Measurements from ENCODE around the gene MFAP4. TPM values are rescaled to one million over a fixed set of nuclear protein-coding genes. Genes with fewer than 3 reads are reported as not detected.

Gene MFAP4
- total and polyA plus RNA-seq, 9 of the 15 experiments (the other 6 are each of a cell fraction or from before 2014, with no cell fraction given), result 0.07 to 0.24 TPM; not detected in 7

- H3K36me3 ChIP-seq (ENCODE audit: control insufficient read depth, insufficient read depth, low read length), result no peaks in the 10 kb centered on the region
- no peaks in the 10 kb centered on the region for H3K9me3 ChIP-seq (replicated peaks; ENCODE audit: control insufficient read depth, insufficient read depth, low read depth, low read length)
- BruUV-seq (replicated peaks), result no TSS peak
- ChIA-PET POLR2A (no interaction called here), CTCF (ENCODE audit: low intra/inter-chr PET ratio) (no interaction called here)
- H3K27me3 ChIP-seq (ENCODE audit: control insufficient read depth in 2 of 2, insufficient read depth in 2 of 2, low read length in 2 of 2), result peaks cover under 1 to 12% of the 10 kb centered on the region in 2 experiments; a peak in 4 of 5 replicates
- no peak overlapping the region for H3K4me2 ChIP-seq (ENCODE audit: insufficient read depth, low read length)
- FAIRE-seq, result no peak
- intact Hi-C loops (cut with micrococcal nuclease), result no loop called here
- in situ Hi-C loops (cut with MboI), result no loop called here
- 0% methylated on average over 1 of the region's 1 CpG for WGBS (ENCODE audit: insufficient coverage, low coverage, missing lambda C conversion rate)
- no peak overlapping the region for H3K9ac ChIP-seq (ENCODE audit: insufficient read depth in 1 of 2, low read depth in 2 of 2, low read length in 2 of 2)
- no peak overlapping the region for H2AFZ ChIP-seq (ENCODE audit: low read depth, low read length)
- no peaks in the 10 kb centered on the region for H4K20me1 ChIP-seq (replicated peaks; ENCODE audit: control insufficient read depth, insufficient read depth, low read length)
- TF ChIP-seq, protein P1, sequence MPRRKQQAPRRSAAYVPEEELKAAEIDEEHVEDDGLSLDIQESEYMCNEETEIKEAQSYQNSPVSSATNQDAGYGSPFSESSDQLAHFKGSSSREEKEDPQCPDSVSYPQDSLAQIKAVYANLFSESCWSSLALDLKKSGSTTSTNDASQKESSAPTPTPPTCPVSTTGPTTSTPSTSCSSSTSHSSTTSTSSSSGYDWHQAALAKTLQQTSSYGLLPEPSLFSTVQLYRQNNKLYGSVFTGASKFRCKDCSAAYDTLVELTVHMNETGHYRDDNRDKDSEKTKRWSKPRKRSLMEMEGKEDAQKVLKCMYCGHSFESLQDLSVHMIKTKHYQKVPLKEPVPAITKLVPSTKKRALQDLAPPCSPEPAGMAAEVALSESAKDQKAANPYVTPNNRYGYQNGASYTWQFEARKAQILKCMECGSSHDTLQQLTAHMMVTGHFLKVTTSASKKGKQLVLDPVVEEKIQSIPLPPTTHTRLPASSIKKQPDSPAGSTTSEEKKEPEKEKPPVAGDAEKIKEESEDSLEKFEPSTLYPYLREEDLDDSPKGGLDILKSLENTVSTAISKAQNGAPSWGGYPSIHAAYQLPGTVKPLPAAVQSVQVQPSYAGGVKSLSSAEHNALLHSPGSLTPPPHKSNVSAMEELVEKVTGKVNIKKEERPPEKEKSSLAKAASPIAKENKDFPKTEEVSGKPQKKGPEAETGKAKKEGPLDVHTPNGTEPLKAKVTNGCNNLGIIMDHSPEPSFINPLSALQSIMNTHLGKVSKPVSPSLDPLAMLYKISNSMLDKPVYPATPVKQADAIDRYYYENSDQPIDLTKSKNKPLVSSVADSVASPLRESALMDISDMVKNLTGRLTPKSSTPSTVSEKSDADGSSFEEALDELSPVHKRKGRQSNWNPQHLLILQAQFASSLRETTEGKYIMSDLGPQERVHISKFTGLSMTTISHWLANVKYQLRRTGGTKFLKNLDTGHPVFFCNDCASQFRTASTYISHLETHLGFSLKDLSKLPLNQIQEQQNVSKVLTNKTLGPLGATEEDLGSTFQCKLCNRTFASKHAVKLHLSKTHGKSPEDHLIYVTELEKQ (CRISPR knock-in tag; IDR thresholded peaks at IDR 0.05), result no peak
- TF ChIP-seq, protein P2, sequence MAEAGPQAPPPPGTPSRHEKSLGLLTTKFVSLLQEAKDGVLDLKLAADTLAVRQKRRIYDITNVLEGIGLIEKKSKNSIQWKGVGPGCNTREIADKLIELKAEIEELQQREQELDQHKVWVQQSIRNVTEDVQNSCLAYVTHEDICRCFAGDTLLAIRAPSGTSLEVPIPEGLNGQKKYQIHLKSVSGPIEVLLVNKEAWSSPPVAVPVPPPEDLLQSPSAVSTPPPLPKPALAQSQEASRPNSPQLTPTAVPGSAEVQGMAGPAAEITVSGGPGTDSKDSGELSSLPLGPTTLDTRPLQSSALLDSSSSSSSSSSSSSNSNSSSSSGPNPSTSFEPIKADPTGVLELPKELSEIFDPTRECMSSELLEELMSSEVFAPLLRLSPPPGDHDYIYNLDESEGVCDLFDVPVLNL (CRISPR knock-in tag; IDR thresholded peaks at IDR 0.05; ENCODE audit: low read depth), result no peak
- TF ChIP-seq ETS2 (tag; IDR thresholded peaks at IDR 0.05; ENCODE audit: borderline replicate concordance, poor library complexity, severe bottlenecking), result no peak
- no peaks in the 10 kb centered on the region for H3K9me1 ChIP-seq (ENCODE audit: control insufficient read depth, insufficient read depth, low read length)
- H3K27ac ChIP-seq (ENCODE audit: extremely low read depth, low read depth, low read length), result no peak overlapping the region
- no peak overlapping the region for H3K4me3 ChIP-seq
- DNase-seq (ENCODE audit: extremely low read depth in 1 of 4, low spot score in 3 of 4), result no peak
- no peak for ATAC-seq
- no peaks in the 10 kb centered on the region for H3K79me2 ChIP-seq (ENCODE audit: control insufficient read depth, insufficient read depth, low read length)
- H3K4me1 ChIP-seq (replicated peaks in 1 of 2; ENCODE audit: control insufficient read depth in 2 of 2, insufficient read depth in 2 of 2, low read length in 2 of 2), result no peaks in the 10 kb centered on the region; a peak in 1 of 5 replicates
Observed at GRCh38 chr17:19404264-19404663, 17.3 kb upstream of the MFAP4 start.
